K562 (cell line): ENCODE measurements around the gene KLK1. TPM values are rescaled to one million over a fixed set of nuclear protein-coding genes. Genes with fewer than 3 reads are reported as not detected.

Experiments used
- CLOCK ChIP-seq: fragments of 250-450 bp; sonication (Bioruptor Pico); IDR thresholded peaks from 2 replicates; pipeline ENCODE4 v1.4.0; 2020; ENCODE audit warnings: mild to moderate bottlenecking, moderate library complexity, borderline replicate concordance
- ETS2 ChIP-seq: IDR thresholded peaks from 2 replicates; pipeline ENCODE4 v1.6.1; 2016; ENCODE audit warnings: borderline replicate concordance, missing genetic modification characterization, mild to moderate bottlenecking, moderate library complexity, missing compliant biosample characterization; ENCODE audit not compliant: poor library complexity, severe bottlenecking
- FOXJ3 ChIP-seq: sonication (generic); formaldehyde crosslinking; IDR thresholded peaks from 2 replicates; pipeline ENCODE4 v1.4.0; 2020; ENCODE audit warnings: mild to moderate bottlenecking, missing genetic modification reagents
- GATAD2B ChIP-seq: fragments of 450-650 bp; IDR thresholded peaks from 2 replicates; pipeline ENCODE4 v1.6.1; 2017; ENCODE audit warnings: mild to moderate bottlenecking, borderline replicate concordance
- KAT7 ChIP-seq: sonication (generic); formaldehyde crosslinking; IDR thresholded peaks from 2 replicates; pipeline ENCODE4 v1.8.0; 2022; ENCODE audit warnings: missing genetic modification reagents, mild to moderate bottlenecking, borderline replicate concordance
- KLF16 ChIP-seq: IDR thresholded peaks from 2 replicates; pipeline ENCODE4 v1.6.1; 2016; ENCODE audit warnings: antibody characterized with exemption
- PHB2 ChIP-seq: fragments of 450-650 bp; IDR thresholded peaks from 2 replicates; pipeline ENCODE4 v1.6.1; 2017; ENCODE audit warnings: low read depth
- RAD21 ChIP-seq, 2 experiments: fragments of 250-450 bp in 1 of 2; fragments of 450-650 bp in 1 of 2; sonication (Bioruptor Pico) in 1 of 2; formaldehyde crosslinking in 1 of 2; IDR thresholded peaks in 1 of 2; conservative IDR thresholded peaks in 1 of 2; 2 replicates each; pipeline versions ENCODE4 v1.4.0 to v1.8.0; 2020 to 2022; ENCODE audit warnings: mild to moderate bottlenecking in 2 of 2, moderate library complexity in 1 of 2
- RBM25 ChIP-seq: fragments of 200-400 bp; formaldehyde crosslinking; IDR thresholded peaks from 2 replicates; pipeline ENCODE4 v1.6.1; 2018; ENCODE audit warnings: low read length, low read depth, moderate library complexity; ENCODE audit not compliant: severe bottlenecking
- SAFB ChIP-seq: fragments of 200-400 bp; formaldehyde crosslinking; IDR thresholded peaks from 2 replicates; pipeline ENCODE4 v1.6.1; 2017; ENCODE audit warnings: low read depth, low read length, borderline replicate concordance
- VEZF1 ChIP-seq: fragments of 200-800 bp; sonication (Bioruptor generic); IDR thresholded peaks from 2 replicates; pipeline ENCODE4 v1.6.1; 2017; ENCODE audit warnings: missing genetic modification characterization, missing compliant biosample characterization
- YBX1 ChIP-seq: fragments of 450-650 bp; IDR thresholded peaks from 2 replicates; pipeline ENCODE4 v1.7.1; 2016; ENCODE audit warnings: mild to moderate bottlenecking
- ZNF232 ChIP-seq: sonication (generic); formaldehyde crosslinking; IDR thresholded peaks from 2 replicates; pipeline ENCODE4 v1.8.0; 2022; ENCODE audit warnings: mild to moderate bottlenecking, missing genetic modification reagents
- polyA plus RNA-seq, 8 experiments: library from polyadenylated mRNA; depleted of rRNA in 4 of 8; stranded (reverse) in 5 of 8; unstranded in 3 of 8; fragments of >200 nt; fragmentation: Nextera tagmentation in 2 of 8; fragmentation: Illumina TruSeq in 1 of 8; extraction: Ambion mirVana in 2 of 8; extraction: Trizol in 1 of 8; gene quantifications; 2 replicates each; pipeline versions ENCODE4 v1.2.1 to v1.2.3, GENCODE V29; 2011 to 2014; ENCODE audit warnings: inconsistent platforms in 1 of 8, missing spikeins in 1 of 8
- total RNA-seq, 7 experiments: library from RNA; depleted of rRNA in 6 of 7; stranded (reverse); fragments of >200 nt in 6 of 7; fragmentation: Illumina TruSeq in 2 of 7; extraction: Trizol in 2 of 7; gene quantifications; 2 replicates each; pipeline versions ENCODE4 v1.2.1 to v1.2.3, GENCODE V29; 2011 to 2021; ENCODE audit warnings: low replicate concordance in 1 of 7
- TF ChIP-seq, protein P1 (sequence below), 2 experiments: IDR thresholded peaks; 2 replicates each; pipeline ENCODE4 v1.6.1; 2012; ENCODE audit warnings: improper control_type of control experiment in 2 of 2, low read depth in 2 of 2, low read length in 2 of 2, borderline replicate concordance in 1 of 2
- TF ChIP-seq, protein P2 (sequence below): sonication (generic); formaldehyde crosslinking; IDR thresholded peaks from 2 replicates; pipeline ENCODE4 v1.8.1; 2023; ENCODE audit warnings: missing genetic modification reagents, mild to moderate bottlenecking, borderline replicate concordance

The KLK1 gene
- total and polyA plus RNA-seq, 9 of the 15 experiments (the other 6 are each of a cell fraction or from before 2014, with no cell fraction given) = 0.87 to 15.4 (median 9.1) TPM

DNA sequence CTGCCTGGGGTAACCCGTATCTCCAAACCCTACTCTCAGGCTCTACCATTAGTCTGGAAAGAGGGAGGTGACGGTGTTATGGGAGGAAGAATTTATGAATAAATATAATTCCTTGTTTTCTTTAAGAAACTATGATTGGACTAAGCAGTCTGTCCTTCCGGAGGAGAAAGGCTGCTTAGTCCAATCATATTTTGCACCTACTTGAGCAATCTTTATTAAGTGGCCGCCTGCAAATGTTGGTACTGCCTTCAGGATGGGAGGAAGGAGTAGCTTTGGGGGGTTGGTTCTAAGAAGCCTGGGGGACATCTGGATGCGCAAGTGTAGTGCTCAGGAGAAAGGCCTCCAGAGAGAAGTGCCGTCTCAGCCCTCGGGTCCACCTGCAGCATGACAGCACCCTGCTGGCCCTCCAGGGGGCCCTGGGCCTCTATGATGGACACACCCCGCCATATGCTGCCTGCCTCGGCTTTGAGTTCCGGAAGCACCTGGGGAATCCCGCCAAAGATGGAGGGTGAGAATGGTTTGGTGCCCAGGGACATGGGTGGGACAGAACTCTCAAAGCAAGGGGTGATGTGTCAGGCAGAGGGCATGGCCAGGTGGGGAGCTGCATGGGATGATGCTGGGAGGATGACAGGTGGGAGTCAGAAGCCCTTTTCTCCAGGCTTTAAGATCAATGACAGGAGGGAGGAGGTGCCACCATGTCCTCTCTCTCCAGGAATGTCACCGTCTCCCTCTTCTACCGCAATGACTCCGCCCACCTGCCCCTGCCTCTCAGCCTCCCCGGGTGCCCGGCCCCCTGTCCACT is 29.3 kb downstream of the KLK1 start (continued):
- TF ChIP-seq VEZF1 (CRISPR knock-in tag) (no peak; the same call in 1 of the 2 replicates), RAD21 (CRISPR knock-in tag; conservative IDR thresholded peaks at IDR 0.05 in 1 of 2, IDR thresholded peaks at IDR 0.05 in 1 of 2) (peak; percentile 53 to 79), FOXJ3 (CRISPR knock-in tag) (no peak), PHB2 (no peak), KLF16 (no peak), ZNF232 (CRISPR knock-in tag) (no peak), RBM25 (no peak), SAFB (no peak), ETS2 (tag) (no peak), CLOCK (CRISPR knock-in tag) (no peak), YBX1 (no peak), GATAD2B (no peak), KAT7 (CRISPR knock-in tag) (0 out of 2 replicates have a peak, but pooled peaks have one; percentile 81)
- TF ChIP-seq, protein P1, sequence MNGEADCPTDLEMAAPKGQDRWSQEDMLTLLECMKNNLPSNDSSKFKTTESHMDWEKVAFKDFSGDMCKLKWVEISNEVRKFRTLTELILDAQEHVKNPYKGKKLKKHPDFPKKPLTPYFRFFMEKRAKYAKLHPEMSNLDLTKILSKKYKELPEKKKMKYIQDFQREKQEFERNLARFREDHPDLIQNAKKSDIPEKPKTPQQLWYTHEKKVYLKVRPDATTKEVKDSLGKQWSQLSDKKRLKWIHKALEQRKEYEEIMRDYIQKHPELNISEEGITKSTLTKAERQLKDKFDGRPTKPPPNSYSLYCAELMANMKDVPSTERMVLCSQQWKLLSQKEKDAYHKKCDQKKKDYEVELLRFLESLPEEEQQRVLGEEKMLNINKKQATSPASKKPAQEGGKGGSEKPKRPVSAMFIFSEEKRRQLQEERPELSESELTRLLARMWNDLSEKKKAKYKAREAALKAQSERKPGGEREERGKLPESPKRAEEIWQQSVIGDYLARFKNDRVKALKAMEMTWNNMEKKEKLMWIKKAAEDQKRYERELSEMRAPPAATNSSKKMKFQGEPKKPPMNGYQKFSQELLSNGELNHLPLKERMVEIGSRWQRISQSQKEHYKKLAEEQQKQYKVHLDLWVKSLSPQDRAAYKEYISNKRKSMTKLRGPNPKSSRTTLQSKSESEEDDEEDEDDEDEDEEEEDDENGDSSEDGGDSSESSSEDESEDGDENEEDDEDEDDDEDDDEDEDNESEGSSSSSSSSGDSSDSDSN (IDR thresholded peaks at IDR 0.05; ENCODE audit: borderline replicate concordance in 1 of 2, low read depth in 2 of 2, low read length in 2 of 2) = no peak
- TF ChIP-seq, protein P2, sequence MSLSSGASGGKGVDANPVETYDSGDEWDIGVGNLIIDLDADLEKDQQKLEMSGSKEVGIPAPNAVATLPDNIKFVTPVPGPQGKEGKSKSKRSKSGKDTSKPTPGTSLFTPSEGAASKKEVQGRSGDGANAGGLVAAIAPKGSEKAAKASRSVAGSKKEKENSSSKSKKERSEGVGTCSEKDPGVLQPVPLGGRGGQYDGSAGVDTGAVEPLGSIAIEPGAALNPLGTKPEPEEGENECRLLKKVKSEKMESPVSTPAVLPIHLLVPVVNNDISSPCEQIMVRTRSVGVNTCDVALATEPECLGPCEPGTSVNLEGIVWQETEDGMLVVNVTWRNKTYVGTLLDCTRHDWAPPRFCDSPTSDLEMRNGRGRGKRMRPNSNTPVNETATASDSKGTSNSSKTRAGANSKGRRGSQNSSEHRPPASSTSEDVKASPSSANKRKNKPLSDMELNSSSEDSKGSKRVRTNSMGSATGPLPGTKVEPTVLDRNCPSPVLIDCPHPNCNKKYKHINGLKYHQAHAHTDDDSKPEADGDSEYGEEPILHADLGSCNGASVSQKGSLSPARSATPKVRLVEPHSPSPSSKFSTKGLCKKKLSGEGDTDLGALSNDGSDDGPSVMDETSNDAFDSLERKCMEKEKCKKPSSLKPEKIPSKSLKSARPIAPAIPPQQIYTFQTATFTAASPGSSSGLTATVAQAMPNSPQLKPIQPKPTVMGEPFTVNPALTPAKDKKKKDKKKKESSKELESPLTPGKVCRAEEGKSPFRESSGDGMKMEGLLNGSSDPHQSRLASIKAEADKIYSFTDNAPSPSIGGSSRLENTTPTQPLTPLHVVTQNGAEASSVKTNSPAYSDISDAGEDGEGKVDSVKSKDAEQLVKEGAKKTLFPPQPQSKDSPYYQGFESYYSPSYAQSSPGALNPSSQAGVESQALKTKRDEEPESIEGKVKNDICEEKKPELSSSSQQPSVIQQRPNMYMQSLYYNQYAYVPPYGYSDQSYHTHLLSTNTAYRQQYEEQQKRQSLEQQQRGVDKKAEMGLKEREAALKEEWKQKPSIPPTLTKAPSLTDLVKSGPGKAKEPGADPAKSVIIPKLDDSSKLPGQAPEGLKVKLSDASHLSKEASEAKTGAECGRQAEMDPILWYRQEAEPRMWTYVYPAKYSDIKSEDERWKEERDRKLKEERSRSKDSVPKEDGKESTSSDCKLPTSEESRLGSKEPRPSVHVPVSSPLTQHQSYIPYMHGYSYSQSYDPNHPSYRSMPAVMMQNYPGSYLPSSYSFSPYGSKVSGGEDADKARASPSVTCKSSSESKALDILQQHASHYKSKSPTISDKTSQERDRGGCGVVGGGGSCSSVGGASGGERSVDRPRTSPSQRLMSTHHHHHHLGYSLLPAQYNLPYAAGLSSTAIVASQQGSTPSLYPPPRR (CRISPR knock-in tag) = no peak
